NCI-H1417 treated with DMSO at 0.1 percent for 48 hours (cell line): Measurements from ENCODE around the gene DMRTA1.
"Not testable (repeated sequence)": the region's sequence is repeated elsewhere in the genome, so short reads cannot be mapped to it uniquely, and the experiment has no call there.

ENCODE experiments used
- DNase-seq: peaks from one replicate; lab custom pipeline; 2025; lab: John Stamatoyannopoulos, UW

Gene DMRTA1, protein sequence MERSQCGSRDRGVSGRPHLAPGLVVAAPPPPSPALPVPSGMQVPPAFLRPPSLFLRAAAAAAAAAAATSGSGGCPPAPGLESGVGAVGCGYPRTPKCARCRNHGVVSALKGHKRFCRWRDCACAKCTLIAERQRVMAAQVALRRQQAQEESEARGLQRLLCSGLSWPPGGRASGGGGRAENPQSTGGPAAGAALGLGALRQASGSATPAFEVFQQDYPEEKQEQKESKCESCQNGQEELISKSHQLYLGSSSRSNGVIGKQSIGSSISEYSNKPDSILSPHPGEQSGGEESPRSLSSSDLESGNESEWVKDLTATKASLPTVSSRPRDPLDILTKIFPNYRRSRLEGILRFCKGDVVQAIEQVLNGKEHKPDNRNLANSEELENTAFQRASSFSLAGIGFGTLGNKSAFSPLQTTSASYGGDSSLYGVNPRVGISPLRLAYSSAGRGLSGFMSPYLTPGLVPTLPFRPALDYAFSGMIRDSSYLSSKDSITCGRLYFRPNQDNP

GRCh38 chr9:22446589-22446949, at the start of gene DMRTA1:
TSS of gene DMRTA1 (plus strand) at chr9:22446824. CDS start at chr9:22447066, 242 bp downstream.
- DNase-seq = no peak

GRCh38 chr9:22401671-22402070, 45.0 kb upstream of the DMRTA1 start:
- no peak for DNase-seq

DNA sequence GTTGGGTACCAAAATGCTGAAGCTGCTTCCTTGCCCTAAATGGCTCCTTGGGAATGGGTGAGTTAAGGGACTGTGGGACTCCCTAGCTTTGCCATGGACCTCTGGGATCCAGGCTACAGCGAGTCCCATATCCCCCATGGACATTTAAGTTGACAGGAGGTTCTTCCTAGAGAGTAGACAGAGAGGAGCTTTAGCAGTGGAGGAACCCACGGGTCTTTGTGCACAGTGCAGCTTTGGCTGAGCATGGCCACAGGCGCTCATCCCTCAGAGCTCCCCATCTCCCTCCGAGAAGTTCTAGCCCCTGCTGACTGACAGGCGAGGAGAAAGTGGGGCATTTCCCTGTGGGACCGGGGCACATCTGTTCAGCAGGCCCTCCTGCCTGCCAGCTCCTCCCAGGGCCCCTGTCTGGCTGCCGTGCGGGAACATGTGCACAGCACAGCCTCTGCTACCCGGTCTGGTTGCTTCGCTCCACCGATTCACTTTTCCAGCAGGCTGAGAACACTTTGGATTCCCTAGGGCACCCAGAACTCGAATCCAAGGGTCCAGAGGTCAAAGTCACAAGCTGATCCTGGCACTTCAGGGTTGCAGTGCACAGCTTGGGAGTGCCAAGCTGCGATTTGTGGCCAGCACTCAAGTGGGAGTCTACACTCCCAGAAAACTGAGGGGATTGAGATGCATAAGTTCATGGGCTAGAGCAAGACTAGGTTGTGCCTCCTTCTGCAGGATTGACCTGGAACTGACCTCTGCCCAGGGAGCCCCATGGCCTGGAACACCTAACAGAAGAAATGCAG, 40.6 kb upstream of the DMRTA1 start:
- DNase-seq = no peak

- DNase-seq = no peak
These were observed 32.7 kb upstream of the DMRTA1 start for GRCh38 chr9:22413884-22414283.

DNA sequence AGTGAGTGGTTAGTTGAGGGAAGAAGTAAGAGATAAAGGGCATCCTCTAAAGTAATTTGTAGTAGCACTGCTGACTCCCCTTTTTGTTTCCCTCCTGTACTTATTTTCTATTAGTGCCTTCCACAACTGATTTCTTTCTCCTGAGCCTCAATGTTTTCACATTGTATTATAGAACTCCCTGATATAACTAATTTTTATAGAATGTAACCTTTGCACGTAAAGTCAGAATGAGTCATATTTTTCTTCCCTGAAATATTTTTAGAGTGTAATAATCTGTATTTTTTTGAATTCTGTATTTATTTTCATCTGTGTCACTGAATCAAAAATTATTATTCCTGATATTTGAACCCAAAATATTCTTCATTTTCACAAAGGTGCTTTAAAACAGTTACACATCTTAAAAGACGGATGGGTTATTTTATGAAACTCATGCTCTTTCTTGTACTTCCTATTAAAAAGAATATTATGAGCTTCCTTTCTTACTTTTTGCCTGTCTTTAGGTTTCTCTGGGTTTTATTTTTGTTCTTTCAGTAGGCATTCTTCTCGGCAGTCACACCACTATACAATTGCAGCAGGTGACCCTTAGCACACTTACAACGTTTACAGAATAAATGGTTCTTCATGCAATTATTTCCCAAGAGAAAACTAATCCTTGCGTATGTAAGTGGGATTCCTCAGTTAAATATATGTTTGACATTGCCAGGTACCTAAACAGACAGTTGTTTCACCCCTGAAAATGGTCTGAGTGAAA, 30.5 kb upstream of the DMRTA1 start:
- DNase-seq = no peak

GRCh38 chr9:22416692-22417060, 29.9 kb upstream of the DMRTA1 start:
- no peak for DNase-seq

- no peak for DNase-seq
These were observed 23.1 kb upstream of the DMRTA1 start for GRCh38 chr9:22423566-22423965.

DNA sequence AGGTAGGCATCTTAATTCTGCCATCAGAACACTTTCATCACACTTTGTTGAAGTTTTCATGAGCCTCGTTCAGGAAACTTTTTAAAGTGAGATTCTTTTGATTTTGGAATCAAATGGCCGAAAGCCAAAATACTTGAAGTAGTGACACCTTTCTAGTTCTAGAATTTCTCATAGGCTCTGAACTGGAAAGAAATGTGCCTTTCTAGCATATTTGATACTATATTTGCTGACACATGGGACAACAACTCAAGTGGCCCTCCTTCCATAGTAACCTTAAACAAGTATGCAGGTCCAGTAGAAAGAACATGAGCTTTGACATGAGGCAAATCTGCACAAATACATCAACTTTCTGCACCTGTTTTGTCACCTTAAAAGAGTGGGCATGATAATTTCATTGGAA, 22.0 kb upstream of the DMRTA1 start:
- no peak for DNase-seq

DNA sequence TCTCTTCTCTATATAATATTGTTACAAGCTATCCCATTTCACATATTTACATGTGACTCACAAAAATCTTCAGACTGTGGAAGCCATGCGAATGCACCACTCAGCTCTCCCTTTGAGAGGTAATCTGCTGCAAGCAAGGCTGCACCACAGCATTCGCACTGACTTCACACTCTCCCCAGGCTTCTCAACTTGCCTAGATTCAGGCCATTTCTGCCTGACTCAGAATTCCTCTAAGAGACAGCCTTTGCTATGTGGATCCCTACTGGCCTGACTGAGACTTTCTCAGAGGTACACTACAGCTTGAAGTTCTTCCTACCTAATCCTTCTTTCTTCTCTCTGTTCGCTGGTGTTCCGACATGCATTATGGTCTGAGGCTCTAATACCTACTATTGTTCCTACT, 21.1 kb upstream of the DMRTA1 start:
- no peak for DNase-seq

DNA sequence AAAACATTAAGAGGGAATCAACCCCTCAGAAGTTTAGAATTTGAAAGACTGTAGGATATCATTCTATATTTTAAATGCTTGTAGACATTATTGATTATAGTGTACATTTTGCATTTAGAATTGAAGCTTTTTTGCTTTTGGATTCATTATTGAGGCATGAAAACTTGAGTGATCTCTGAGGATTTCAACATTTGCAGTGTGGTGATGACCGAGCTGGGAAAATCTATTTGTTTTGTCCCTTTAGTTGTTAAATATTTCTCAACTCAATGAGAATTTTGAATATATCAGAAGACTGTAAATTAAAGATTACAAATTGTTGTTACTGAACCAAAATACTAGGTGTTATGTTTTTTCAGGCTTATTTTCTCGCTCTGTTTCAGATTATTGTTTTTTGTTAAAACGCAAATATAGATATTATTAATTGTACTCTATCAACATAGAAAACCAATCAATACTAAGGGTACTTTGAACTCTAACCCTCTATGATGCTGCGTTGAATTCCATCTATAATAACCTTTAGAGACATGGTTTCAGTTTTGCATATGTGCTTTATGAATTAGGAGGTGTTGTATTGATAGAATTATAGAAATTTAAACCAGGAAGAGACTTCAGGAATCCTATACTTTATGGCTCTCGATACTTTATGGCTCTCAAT, 19.3 kb upstream of the DMRTA1 start:
- DNase-seq = no peak

DNA sequence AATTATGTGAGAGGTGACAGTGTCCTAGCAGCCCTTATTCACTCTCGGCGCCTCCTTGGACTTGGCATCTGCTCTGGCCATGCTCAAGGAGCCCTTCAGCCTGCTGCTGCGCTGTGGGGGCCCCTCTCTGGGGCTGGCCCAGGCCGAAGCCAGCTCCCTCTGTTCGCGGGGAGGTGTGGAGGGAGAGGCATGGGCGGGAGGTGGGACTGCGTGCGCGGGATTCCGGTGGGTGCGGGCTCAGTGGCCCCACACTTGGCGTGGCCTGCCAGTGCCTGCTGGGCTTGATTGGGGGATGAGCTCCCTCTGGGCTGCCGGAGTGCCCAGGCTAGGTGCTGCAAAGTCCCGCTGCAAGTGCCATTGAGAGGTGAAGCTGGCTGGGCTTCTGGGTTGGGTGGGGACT, 12.9 kb upstream of the DMRTA1 start:
- no peak for DNase-seq

DNA sequence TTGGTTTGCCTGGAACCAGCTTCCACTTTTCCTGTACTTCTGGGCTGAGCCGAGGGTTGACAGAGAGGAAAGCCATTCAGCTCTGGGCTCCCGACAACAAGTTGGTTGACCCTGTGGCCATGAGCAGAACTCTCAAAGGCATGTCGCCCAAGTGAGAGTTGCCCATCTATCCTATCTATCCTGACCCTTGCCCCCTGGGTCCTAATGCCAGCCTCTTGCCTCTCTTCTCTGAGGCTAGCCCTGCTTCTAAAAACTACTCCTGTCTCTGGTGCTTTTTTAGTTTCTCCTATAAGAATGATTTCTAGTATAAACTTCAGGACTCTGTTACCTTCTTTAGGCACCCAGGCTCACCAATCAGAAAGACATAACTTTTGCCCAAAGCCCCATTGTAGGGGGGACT, 11.4 kb upstream of the DMRTA1 start:
- not testable (repeated sequence) for DNase-seq

- DNase-seq = not testable (repeated sequence)
These were observed 9.1 kb upstream of the DMRTA1 start for GRCh38 chr9:22437461-22438067.

DNA sequence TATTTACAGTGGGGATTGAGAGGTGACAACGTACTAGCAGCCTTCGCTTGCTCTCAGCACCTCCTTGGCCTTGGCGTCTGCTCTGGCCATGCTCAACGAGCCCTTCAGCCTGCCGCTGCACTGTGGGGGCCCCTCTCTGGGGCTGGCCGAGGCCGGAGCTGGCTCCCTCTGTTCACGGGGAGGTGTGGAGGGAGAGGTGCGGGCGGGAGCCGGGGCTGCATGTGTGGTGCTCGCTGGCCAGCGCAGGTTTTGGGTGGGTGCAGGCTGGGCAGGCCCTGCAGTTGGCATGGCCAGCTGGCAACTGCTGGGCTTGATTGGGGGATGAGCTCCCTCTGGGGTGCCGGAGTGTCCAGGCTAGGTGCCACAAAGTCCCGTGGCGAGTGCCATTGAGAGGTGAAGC, 5.8 kb upstream of the DMRTA1 start:
- no peak for DNase-seq

DNA sequence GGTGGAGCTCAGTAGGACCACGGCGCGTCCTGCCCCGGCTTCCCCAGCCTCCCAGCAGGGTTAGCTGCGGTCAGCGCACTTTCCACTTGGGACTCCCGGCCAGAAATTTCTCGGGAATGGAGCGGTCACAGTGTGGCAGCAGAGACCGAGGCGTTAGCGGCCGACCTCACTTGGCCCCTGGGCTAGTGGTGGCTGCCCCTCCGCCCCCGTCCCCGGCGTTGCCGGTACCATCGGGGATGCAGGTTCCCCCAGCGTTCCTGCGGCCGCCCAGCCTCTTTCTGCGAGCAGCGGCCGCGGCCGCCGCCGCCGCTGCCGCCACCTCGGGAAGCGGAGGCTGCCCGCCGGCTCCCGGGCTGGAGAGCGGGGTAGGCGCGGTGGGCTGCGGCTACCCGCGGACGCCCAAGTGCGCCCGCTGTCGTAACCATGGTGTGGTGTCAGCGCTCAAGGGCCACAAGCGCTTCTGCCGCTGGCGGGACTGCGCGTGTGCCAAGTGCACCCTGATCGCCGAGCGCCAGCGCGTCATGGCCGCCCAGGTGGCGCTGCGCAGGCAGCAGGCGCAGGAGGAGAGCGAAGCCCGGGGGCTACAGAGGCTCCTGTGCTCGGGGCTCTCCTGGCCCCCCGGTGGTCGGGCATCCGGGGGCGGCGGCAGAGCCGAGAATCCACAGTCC, 460 bp downstream of the DMRTA1 start:
- no peak for DNase-seq

DNA sequence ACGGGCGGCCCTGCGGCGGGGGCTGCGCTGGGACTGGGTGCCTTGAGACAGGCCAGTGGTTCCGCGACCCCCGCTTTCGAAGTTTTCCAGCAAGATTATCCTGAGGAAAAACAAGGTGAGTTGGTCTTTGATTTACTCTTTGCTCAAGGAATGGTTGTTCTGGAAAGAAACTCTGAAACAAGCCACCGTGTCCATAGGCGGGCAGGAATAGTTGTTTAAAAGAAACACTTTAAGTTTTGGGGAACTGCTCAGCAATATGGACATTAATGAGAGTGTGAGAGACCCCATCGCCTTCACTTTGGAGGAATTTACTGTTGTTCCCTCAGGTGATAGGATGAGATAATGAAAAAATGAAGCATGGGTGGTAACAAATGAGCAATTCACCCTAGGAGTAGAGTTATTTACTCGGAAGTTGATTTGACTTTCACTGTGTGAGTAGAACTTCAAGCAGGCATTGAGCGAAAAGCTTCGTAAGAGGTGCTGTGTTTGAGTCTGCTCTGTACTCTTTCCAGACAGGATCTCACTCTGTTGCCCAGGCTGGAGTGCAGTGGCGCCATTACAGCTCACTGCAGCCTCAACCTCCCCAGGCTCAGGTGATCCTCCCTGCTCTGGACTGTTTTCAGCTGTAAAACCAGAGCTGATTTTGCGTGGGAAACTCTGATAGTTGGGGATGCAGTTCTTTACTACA, 1.1 kb downstream of the DMRTA1 start:
- DNase-seq = no peak

- DNase-seq = no peak
These were observed 3.1 kb downstream of the DMRTA1 start for GRCh38 chr9:22449719-22450118.

GRCh38 chr9:22452415-22453010, 5.9 kb downstream of the DMRTA1 start:
- DNase-seq = no peak

DNA sequence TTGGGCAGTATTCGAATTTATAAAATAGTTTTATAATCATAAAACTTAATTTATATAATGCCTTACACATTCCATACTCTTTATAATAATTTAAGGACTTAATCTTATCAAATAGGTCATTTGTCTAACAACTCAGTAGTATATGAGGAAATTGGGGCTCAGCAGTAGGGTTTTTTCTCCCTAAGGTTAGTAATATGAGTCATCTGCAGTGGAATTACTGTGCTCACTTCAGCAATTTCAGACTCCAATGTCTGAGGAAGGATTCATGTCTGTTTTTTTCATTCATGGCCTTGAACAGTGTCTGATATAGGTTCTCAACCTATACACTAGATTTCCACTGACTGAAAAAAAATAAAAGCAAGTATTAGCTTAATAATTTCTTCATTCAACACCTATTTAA, 7.4 kb downstream of the DMRTA1 start:
- DNase-seq = no peak

DNA sequence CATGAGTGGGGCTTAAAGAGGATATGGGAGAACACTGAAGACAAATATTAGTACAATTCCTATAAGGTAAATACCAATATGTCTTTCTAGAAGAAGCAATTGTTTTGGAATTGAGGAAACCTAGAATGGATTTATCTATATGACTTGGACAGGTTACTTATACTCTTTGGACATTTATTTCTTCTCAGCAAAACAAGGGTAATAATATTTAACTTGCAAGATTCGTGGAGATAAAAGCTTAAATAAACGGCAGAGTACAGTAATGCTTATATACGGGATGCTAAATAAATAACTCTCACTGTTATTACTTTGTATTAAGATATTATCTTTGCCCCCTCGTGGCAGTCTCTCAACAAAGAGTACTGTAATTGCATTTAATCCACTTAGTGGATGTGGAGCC, 8.6 kb downstream of the DMRTA1 start:
- no peak for DNase-seq
